HepG2 (cell line): ENCODE data around the gene CHN2. TPM values are rescaled to one million over a fixed set of nuclear protein-coding genes. Genes with fewer than 3 reads are reported as not detected.
A peak's percentile ranks its signal among the peaks of the same experiment; 100 is the strongest.

Source experiments
- ATF3 ChIP-seq: sonication (generic); formaldehyde crosslinking; IDR thresholded peaks from 2 replicates; pipeline ENCODE4 v1.4.0; 2020; ENCODE audit warnings: missing genetic modification reagents
- ATRX ChIP-seq: sonication (generic); formaldehyde crosslinking; IDR thresholded peaks from 2 replicates; pipeline ENCODE4 v1.4.0; 2020; ENCODE audit warnings: missing genetic modification reagents, borderline replicate concordance
- CREBL2 ChIP-seq: sonication (generic); formaldehyde crosslinking; IDR thresholded peaks from 2 replicates; pipeline ENCODE4 v1.8.1; 2023; ENCODE audit warnings: missing genetic modification reagents, mild to moderate bottlenecking, borderline replicate concordance
- FOXJ3 ChIP-seq: sonication (generic); formaldehyde crosslinking; IDR thresholded peaks from 2 replicates; pipeline ENCODE4 v1.4.0; 2020; ENCODE audit warnings: missing genetic modification reagents, mild to moderate bottlenecking, borderline replicate concordance
- FOXP4 ChIP-seq: sonication (generic); formaldehyde crosslinking; IDR thresholded peaks from 2 replicates; pipeline ENCODE4 v1.4.0; 2020; ENCODE audit warnings: missing genetic modification reagents
- NFATC3 ChIP-seq: sonication (generic); formaldehyde crosslinking; IDR thresholded peaks from 2 replicates; pipeline ENCODE4 v1.5.1; 2020; ENCODE audit warnings: mild to moderate bottlenecking, missing genetic modification reagents
- NFE2 ChIP-seq: sonication (generic); formaldehyde crosslinking; IDR thresholded peaks from 2 replicates; pipeline ENCODE4 v1.4.0; 2020; ENCODE audit warnings: missing genetic modification reagents
- PATZ1 ChIP-seq: sonication (generic); formaldehyde crosslinking; IDR thresholded peaks from 2 replicates; pipeline ENCODE4 v1.4.0; 2020; ENCODE audit warnings: missing genetic modification reagents
- RARG ChIP-seq: sonication (generic); formaldehyde crosslinking; IDR thresholded peaks from 2 replicates; pipeline ENCODE4 v1.4.0; 2020; ENCODE audit warnings: low read depth, mild to moderate bottlenecking, missing genetic modification reagents
- RBM22 ChIP-seq: fragments of 200-400 bp; formaldehyde crosslinking; optimal IDR thresholded peaks from 2 replicates; pipeline ENCODE3; 2017; ENCODE audit warnings: mild to moderate bottlenecking, low read length, moderate library complexity
- SALL1 ChIP-seq: sonication (generic); formaldehyde crosslinking; IDR thresholded peaks from 2 replicates; pipeline ENCODE4 v1.8.0; 2022; ENCODE audit warnings: mild to moderate bottlenecking, missing genetic modification reagents
- SP140L ChIP-seq: sonication (generic); formaldehyde crosslinking; IDR thresholded peaks from 2 replicates; pipeline ENCODE4 v1.4.0; 2020; ENCODE audit warnings: missing genetic modification reagents, borderline replicate concordance
- WIZ ChIP-seq: sonication (generic); formaldehyde crosslinking; IDR thresholded peaks from 2 replicates; pipeline ENCODE4 v1.5.1; 2020; ENCODE audit warnings: mild to moderate bottlenecking, missing genetic modification reagents
- ZFP36L1 ChIP-seq: sonication (generic); formaldehyde crosslinking; IDR thresholded peaks from 2 replicates; pipeline ENCODE4 v1.8.0; 2022; ENCODE audit warnings: mild to moderate bottlenecking, missing genetic modification reagents, moderate library complexity
- ZFP90 ChIP-seq: sonication (generic); formaldehyde crosslinking; IDR thresholded peaks from 2 replicates; pipeline ENCODE4 v1.8.0; 2022; ENCODE audit warnings: missing genetic modification reagents, mild to moderate bottlenecking, inconsistent platforms, borderline replicate concordance
- ZFX ChIP-seq: sonication (generic); formaldehyde crosslinking; IDR thresholded peaks from 2 replicates; pipeline ENCODE4 v1.4.0; 2020; ENCODE audit warnings: mild to moderate bottlenecking, low read depth, missing genetic modification reagents, moderate library complexity
- ZNF235 ChIP-seq: sonication (generic); formaldehyde crosslinking; IDR thresholded peaks from 2 replicates; pipeline ENCODE4 v1.8.1; 2023; ENCODE audit warnings: mild to moderate bottlenecking, missing genetic modification reagents, borderline replicate concordance
- ZNF431 ChIP-seq: sonication (generic); formaldehyde crosslinking; IDR thresholded peaks from 2 replicates; pipeline ENCODE4 v1.9.0; 2022; ENCODE audit warnings: missing genetic modification reagents, low read depth, mild to moderate bottlenecking, borderline replicate concordance
- ZNF691 ChIP-seq: sonication (generic); formaldehyde crosslinking; IDR thresholded peaks from 2 replicates; pipeline ENCODE4 v1.4.0; 2020; ENCODE audit warnings: missing genetic modification reagents, low read depth, mild to moderate bottlenecking, borderline replicate concordance
- ZNF737 ChIP-seq: sonication (generic); formaldehyde crosslinking; IDR thresholded peaks from 2 replicates; pipeline ENCODE4 v1.5.0; 2020; ENCODE audit warnings: missing genetic modification reagents, mild to moderate bottlenecking, borderline replicate concordance
- ZUFSP ChIP-seq: sonication (generic); formaldehyde crosslinking; IDR thresholded peaks from 2 replicates; pipeline ENCODE4 v1.9.0; 2021; ENCODE audit warnings: missing genetic modification reagents, mild to moderate bottlenecking, borderline replicate concordance
- polyA plus RNA-seq, 8 experiments: library from polyadenylated mRNA; depleted of rRNA in 3 of 8; stranded (reverse) in 7 of 8; unstranded in 1 of 8; fragments of >200 nt; fragmentation: Illumina TruSeq in 4 of 8; extraction: Trizol in 4 of 8; gene quantifications; 2 replicates each; pipeline versions ENCODE4 v1.2.1 to v1.2.3, GENCODE V29; 2011 to 2016; ENCODE audit warnings: low read depth in 4 of 8, missing spikeins in 1 of 8, mixed read lengths in 1 of 8; ENCODE audit not compliant: insufficient read depth in 1 of 8
- total RNA-seq, 5 experiments: library from RNA; depleted of rRNA; stranded (reverse); fragments of >200 nt; fragmentation: Illumina TruSeq; extraction: Trizol; gene quantifications; 2 replicates each; pipeline ENCODE4 v1.2.3, GENCODE V29; 2016; ENCODE audit warnings: low read depth in 1 of 5

The CHN2 gene
- total and polyA plus RNA-seq, 2 of the 13 experiments (the other 11 are each of a cell fraction or from before 2014, with no cell fraction given): 23.5 to 30.5 TPM

GRCh38 chr7:29230871-29231345, 36.3 kb downstream of the CHN2 start (continued):
- TF ChIP-seq ZUFSP (CRISPR knock-in tag) (no peak), WIZ (CRISPR knock-in tag) (no peak), ZNF691 (CRISPR knock-in tag) (peak; percentile 69; the same call in 1 of the 2 replicates), ZFP90 (CRISPR knock-in tag) (no peak; the same call in 1 of the 2 replicates), NFE2 (CRISPR knock-in tag) (no peak), FOXJ3 (CRISPR knock-in tag) (peak; percentile 80; the same call in 1 of the 2 replicates), RARG (CRISPR knock-in tag) (no peak), RBM22 (peak; percentile 92), NFATC3 (CRISPR knock-in tag) (no peak), ATRX (CRISPR knock-in tag) (no peak), ZFP36L1 (CRISPR knock-in tag) (0 out of 2 replicates have a peak, but pooled peaks have one; percentile 66), CREBL2 (no peak), ZNF235 (CRISPR knock-in tag) (no peak), ZNF737 (CRISPR knock-in tag) (no peak), ATF3 (CRISPR knock-in tag) (no peak), ZNF431 (0 out of 2 replicates have a peak, but pooled peaks have one; percentile 46), ZFX (CRISPR knock-in tag) (peak; percentile 28; the same call in 1 of the 2 replicates), FOXP4 (CRISPR knock-in tag) (peak; percentile 93), PATZ1 (CRISPR knock-in tag) (peak; percentile 70), SP140L (CRISPR knock-in tag) (0 out of 2 replicates have a peak, but pooled peaks have one; percentile 40), SALL1 (CRISPR knock-in tag) (peak; percentile 99)
